Psoas muscle (tissue), 8 donors: ENCODE measurements around the gene MTF2. TPM values are rescaled to one million over a fixed set of nuclear protein-coding genes. Genes with fewer than 3 reads are reported as not detected.

Experiments used
- ATAC-seq, 4 donors: fragments of 200-7000 bp; cut with Tn5 transposase; one replicate each; pipeline ENCODE4 v1.9.1; 2020; ENCODE audit warnings: moderate library complexity in 3 of 4, mild to moderate bottlenecking in 2 of 4
- DNase-seq, 2 donors: peaks; one replicate each; pipeline ENCODE4 v3.0.0-alpha.2; 2020
- H3K27ac ChIP-seq: fragments of 200-600 bp; one replicate; pipeline ENCODE4 v1.8.0; 2022
- H3K27me3 ChIP-seq, 3 donors: fragments of 200-600 bp in 1 of 3; one replicate each; pipeline versions ENCODE4 v1.6.1 to v1.8.0; 2013 to 2022; ENCODE audit warnings: low read length in 2 of 3, mild to moderate bottlenecking in 2 of 3, moderate library complexity in 1 of 3; ENCODE audit not compliant: insufficient read depth in 3 of 3
- H3K36me3 ChIP-seq, 2 donors: fragments of 200-600 bp in 1 of 2; one replicate each; pipeline versions ENCODE4 v1.6.1 to v1.8.0; 2013 to 2022; ENCODE audit warnings: low read depth in 1 of 2, mild to moderate bottlenecking in 1 of 2, moderate library complexity in 1 of 2; ENCODE audit not compliant: insufficient read depth in 1 of 2
- H3K4me1 ChIP-seq: fragments of 200-600 bp; one replicate; pipeline ENCODE4 v1.8.0; 2022
- H3K4me3 ChIP-seq: fragments of 200-600 bp; one replicate; pipeline ENCODE4 v1.8.0; 2022; ENCODE audit warnings: mild to moderate bottlenecking
- H3K9me3 ChIP-seq: fragments of 200-600 bp; one replicate; pipeline ENCODE4 v1.8.0; 2022
- WGBS, 3 donors: extraction: QIAGEN DNeasy Blood & Tissue Kit; methylation state at CpG; one replicate each; pipeline versions ENCODE4 v1.1.6 to v1.1.7; 2013; 5-methylcytosine and 5-hydroxymethylcytosine counted together
- intact Hi-C, 2 donors: fragments of 100-400 bp; cut with DNase I; formaldehyde crosslinking; loops; one replicate each; pipeline versions ENCODE4 v1.11.0 to v1.14.2; 2022
- polyA plus RNA-seq, 3 donors: library from polyadenylated mRNA; stranded (reverse); fragments of 200-250 nt; gene quantifications; one replicate each; pipeline ENCODE4 v1.2.3, GENCODE V29; 2013
- total RNA-seq, 4 donors: library from RNA; stranded (reverse); fragmentation: NEBNext Ultra II Directional in 2 of 4; extraction: Animal tissue kit (Norgen Biotek cat#: 25700) in 2 of 4; gene quantifications; one replicate each; pipeline versions ENCODE4 v1.2.1 to v1.2.4, GENCODE V29; 2021 to 2023
- TF ChIP-seq, protein P1 (sequence below): fragments of 200-600 bp; IDR thresholded peaks from one replicate; pipeline ENCODE4 v1.8.0; 2022; ENCODE audit warnings: antibody characterized with exemption
- donor health status: healthy with polysubstance abuse.
- donor health status: DM: no; HTN: no; CAD: no; lungs with moderate emphysema.
- donor health status: Bipolar disorder and iron deficiency.
- donor health status: healthy.
- donor health status: DM: yes; HTN: yes; CAD: no.
- donor health status: DM: no; HTN: no; CAD: no.
- donor health status: DM: no; HTN: no; CAD: no.
- donor health status: DM: yes; HTN: yes; CAD: no.

Gene MTF2
- total and polyA plus RNA-seq, 7 donors, result 4.1 to 10.6 (median 7.6) TPM

DNA sequence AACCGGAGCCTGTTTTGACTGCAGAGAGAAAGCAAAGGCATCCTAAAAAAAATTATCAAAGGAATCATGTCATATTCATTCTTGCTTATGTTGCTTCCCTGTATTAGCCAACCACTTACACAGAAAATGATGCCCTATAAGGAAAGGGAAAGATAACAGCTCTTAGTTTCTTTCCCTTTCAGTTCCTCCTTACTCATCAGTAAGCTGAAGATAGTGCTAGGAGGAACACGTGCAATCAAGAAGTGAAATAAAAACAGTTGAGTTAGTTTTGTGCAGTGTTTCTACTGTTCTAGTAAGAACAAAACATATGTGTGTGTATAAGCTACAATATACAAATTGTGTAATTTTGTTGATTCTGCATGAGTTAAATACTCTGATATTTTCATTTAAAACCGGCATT, 45.3 kb upstream of the MTF2 start:
- ATAC-seq (no peak), DNase-seq (no peak)
- no peaks in the 10 kb centered on the region for H3K9me3 ChIP-seq
- no peaks in the 10 kb centered on the region for H3K4me1 ChIP-seq
- no peak overlapping the region for H3K4me3 ChIP-seq
- H3K27ac ChIP-seq, result no peak overlapping the region
- WGBS, 3 donors, result 73 to 84% (median 80%) methylated on average over 3 of the region's 3 CpGs
- TF ChIP-seq, protein P1, sequence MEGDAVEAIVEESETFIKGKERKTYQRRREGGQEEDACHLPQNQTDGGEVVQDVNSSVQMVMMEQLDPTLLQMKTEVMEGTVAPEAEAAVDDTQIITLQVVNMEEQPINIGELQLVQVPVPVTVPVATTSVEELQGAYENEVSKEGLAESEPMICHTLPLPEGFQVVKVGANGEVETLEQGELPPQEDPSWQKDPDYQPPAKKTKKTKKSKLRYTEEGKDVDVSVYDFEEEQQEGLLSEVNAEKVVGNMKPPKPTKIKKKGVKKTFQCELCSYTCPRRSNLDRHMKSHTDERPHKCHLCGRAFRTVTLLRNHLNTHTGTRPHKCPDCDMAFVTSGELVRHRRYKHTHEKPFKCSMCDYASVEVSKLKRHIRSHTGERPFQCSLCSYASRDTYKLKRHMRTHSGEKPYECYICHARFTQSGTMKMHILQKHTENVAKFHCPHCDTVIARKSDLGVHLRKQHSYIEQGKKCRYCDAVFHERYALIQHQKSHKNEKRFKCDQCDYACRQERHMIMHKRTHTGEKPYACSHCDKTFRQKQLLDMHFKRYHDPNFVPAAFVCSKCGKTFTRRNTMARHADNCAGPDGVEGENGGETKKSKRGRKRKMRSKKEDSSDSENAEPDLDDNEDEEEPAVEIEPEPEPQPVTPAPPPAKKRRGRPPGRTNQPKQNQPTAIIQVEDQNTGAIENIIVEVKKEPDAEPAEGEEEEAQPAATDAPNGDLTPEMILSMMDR, result no peak
- H3K36me3 ChIP-seq, result no peaks in the 10 kb centered on the region
- intact Hi-C loops, result no loop called here
- H3K27me3 ChIP-seq, result no peaks in the 10 kb centered on the region

DNA sequence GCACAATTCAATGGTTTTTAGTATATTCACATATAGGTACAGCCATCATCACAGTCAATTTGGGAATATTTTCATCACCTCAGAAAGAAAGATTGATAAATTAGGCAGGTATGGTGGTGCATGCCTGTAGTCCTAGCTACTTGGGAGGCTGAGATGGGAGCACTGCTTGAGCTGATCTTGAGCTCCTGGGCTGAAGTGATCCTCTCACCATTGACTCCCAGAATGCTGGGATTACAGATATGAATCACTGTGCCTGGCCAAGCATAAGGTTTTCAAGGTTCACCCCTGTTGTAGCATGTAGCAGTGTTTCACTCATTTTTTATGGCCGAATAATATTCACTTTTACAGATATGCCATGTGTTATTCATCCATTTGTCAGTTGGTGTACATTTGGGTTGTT, 44.7 kb upstream of the MTF2 start:
- H3K36me3 ChIP-seq, result no peaks in the 10 kb centered on the region
- H3K27ac ChIP-seq, result no peak overlapping the region
- intact Hi-C loops, result no loop called here
- ATAC-seq, result no peak
- WGBS, 3 donors, result 91 to 99% (median 97%) methylated on average over 1 of the region's 1 CpG
- no peak overlapping the region for H3K4me3 ChIP-seq
- no peaks in the 10 kb centered on the region for H3K4me1 ChIP-seq
- H3K9me3 ChIP-seq, result no peaks in the 10 kb centered on the region
- no peaks in the 10 kb centered on the region for H3K27me3 ChIP-seq
- TF ChIP-seq, protein P1, result no peak
- no peak for DNase-seq

DNA sequence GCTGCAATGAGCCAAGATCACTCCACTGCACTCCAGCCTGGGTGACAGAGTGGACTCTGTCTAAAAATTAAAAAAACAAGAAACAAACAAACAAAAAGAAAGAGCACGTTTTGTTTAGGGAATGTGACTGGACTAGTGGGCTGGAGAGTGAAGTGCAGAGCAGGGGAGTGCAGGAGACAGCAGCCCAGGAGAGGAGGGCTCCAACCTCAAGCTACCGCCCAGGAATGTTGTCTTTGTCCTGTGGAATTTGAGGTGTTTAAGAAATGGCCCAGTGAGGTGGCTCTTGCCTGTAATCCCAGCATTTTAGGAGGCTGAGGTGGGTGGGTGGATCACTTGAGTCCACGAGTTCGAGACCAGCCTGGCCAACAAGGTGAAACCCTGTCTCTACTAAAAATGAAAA, 42.4 kb upstream of the MTF2 start:
- H3K4me1 ChIP-seq, result no peaks in the 10 kb centered on the region
- WGBS, 3 donors, result 76 to 78% (median 77%) methylated on average over 4 of the region's 4 CpGs
- intact Hi-C loops, result no loop called here
- H3K27me3 ChIP-seq, result no peaks in the 10 kb centered on the region
- H3K27ac ChIP-seq, result no peak overlapping the region
- no peaks in the 10 kb centered on the region for H3K9me3 ChIP-seq
- no peak overlapping the region for H3K4me3 ChIP-seq
- TF ChIP-seq, protein P1, result no peak
- ATAC-seq (no peak), DNase-seq (no peak)
- no peaks in the 10 kb centered on the region for H3K36me3 ChIP-seq

DNA sequence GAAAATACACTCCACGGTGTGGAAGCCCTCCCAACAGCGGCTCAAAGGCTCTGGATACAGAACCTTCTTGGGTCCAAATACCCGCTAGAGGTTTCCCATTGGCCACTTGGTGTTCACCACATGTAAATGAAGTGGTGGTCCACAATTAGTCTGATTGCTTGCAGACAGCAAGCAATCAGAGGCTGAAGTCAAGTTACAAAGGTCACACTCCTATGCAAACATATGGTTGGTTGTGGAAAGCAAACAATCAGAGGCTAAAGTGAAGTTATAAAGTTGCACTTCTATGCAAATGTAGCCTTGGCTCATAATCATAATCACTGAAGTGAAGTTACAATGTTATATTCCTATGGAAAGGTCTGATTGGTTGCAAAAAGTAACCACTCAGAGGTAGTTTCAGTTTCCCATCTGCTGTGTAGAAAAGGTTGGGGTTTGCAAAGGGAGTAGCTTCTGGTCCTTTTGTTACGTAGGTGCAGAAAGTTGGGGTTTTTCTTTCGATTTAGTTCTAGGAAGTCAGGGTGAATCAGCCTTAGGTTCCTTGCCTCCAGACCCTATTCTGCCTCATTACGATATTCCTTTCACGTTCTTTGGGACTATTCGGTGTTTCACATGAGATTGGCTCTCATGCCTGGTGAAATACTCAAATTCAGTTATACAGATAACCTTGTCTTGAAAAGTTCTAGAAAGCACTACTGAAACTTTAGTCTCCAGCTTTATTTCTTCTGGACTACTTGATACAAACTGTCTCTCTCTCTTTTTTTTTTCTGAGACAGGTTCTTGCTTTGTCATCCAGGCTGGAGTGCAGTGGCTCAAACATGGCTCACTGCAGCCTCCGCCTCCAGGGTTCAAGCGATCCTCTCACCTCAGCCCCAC, 36.7 kb upstream of the MTF2 start:
- Histone ChIP-seq H3K36me3 (no peaks in the 10 kb centered on the region), H3K27me3 (no peaks in the 10 kb centered on the region), H3K9me3 (no peaks in the 10 kb centered on the region), H3K4me3 (no peak overlapping the region), H3K27ac (no peak overlapping the region), H3K4me1 (no peaks in the 10 kb centered on the region)
- ATAC-seq, result no peak
- no peak for DNase-seq
- 68 to 77% (median 71%) methylated on average over 10 of the region's 10 CpGs for WGBS, 3 donors
- TF ChIP-seq, protein P1, result no peak
- intact Hi-C loops, result no loop called here
